Urinary bladder (tissue), 2 donors: ENCODE measurements around the gene KRT2. TPM values are rescaled to one million over a fixed set of nuclear protein-coding genes. Genes with fewer than 3 reads are reported as not detected.

Experiments used
- polyA plus RNA-seq: library from polyadenylated mRNA; stranded (reverse); fragments of 200-250 nt; gene quantifications from one replicate; pipeline ENCODE4 v1.2.3, GENCODE V29; 2013
- total RNA-seq: library from RNA; depleted of rRNA; stranded (reverse); fragments of >200 nt; gene quantifications from one replicate; pipeline ENCODE4 v1.2.3, GENCODE V29; 2014
- donor health status: healthy.

KRT2 gene
- total and polyA plus RNA-seq, 2 donors = not detected

Other genes starting within 250 kb of the KRT2 start
- not detected for gene KRT82, start 245.9 kb downstream of the KRT2 start, total RNA-seq
- 0.06 TPM for gene KRT82, start 245.9 kb downstream of the KRT2 start, polyA plus RNA-seq
- gene KRT75, start 217.8 kb downstream of the KRT2 start, total RNA-seq = not detected
- not detected for gene KRT75, start 217.8 kb downstream of the KRT2 start, polyA plus RNA-seq
- gene KRT6B, start 200.1 kb downstream of the KRT2 start, total RNA-seq = not detected
- gene KRT6B, start 200.1 kb downstream of the KRT2 start, polyA plus RNA-seq = not detected
- not detected for gene KRT6C, start 178.4 kb downstream of the KRT2 start, total RNA-seq
- not detected for gene KRT6C, start 178.4 kb downstream of the KRT2 start, polyA plus RNA-seq
- not detected for gene KRT6A, start 159.0 kb downstream of the KRT2 start, total RNA-seq
- gene KRT6A, start 159.0 kb downstream of the KRT2 start, polyA plus RNA-seq = 0.11 TPM
- gene KRT5, start 131.8 kb downstream of the KRT2 start, total RNA-seq = 55.4 TPM
- 31.2 TPM for gene KRT5, start 131.8 kb downstream of the KRT2 start, polyA plus RNA-seq
- gene KRT71, start 99.1 kb downstream of the KRT2 start, total RNA-seq = not detected
- not detected for gene KRT71, start 99.1 kb downstream of the KRT2 start, polyA plus RNA-seq
- not detected for gene KRT74, start 78.4 kb downstream of the KRT2 start, total RNA-seq
- gene KRT74, start 78.4 kb downstream of the KRT2 start, polyA plus RNA-seq = not detected
- not detected for gene KRT72, start 50.7 kb downstream of the KRT2 start, total RNA-seq
- gene KRT72, start 50.7 kb downstream of the KRT2 start, polyA plus RNA-seq = not detected
- gene KRT73, start 33.7 kb downstream of the KRT2 start, total RNA-seq = 0.11 TPM
- not detected for gene KRT73, start 33.7 kb downstream of the KRT2 start, polyA plus RNA-seq
- 0.42 TPM for gene KRT1, start 28.2 kb upstream of the KRT2 start, total RNA-seq
- gene KRT1, start 28.2 kb upstream of the KRT2 start, polyA plus RNA-seq = not detected
- not detected for gene KRT77, start 51.3 kb upstream of the KRT2 start, total RNA-seq
- gene KRT77, start 51.3 kb upstream of the KRT2 start, polyA plus RNA-seq = not detected
- gene KRT76, start 125.1 kb upstream of the KRT2 start, total RNA-seq = not detected
- gene KRT76, start 125.1 kb upstream of the KRT2 start, polyA plus RNA-seq = not detected
- gene KRT3, start 143.9 kb upstream of the KRT2 start, total RNA-seq = not detected
- gene KRT3, start 143.9 kb upstream of the KRT2 start, polyA plus RNA-seq = not detected
- gene KRT4, start 161.9 kb upstream of the KRT2 start, total RNA-seq = 6.3 TPM
- gene KRT4, start 161.9 kb upstream of the KRT2 start, polyA plus RNA-seq = not detected
- not detected for gene KRT79, start 182.1 kb upstream of the KRT2 start, total RNA-seq
- gene KRT79, start 182.1 kb upstream of the KRT2 start, polyA plus RNA-seq = not detected
- gene KRT78, start 196.8 kb upstream of the KRT2 start, total RNA-seq = not detected
- gene KRT78, start 196.8 kb upstream of the KRT2 start, polyA plus RNA-seq = not detected